GM23248 (cell line): ENCODE data around the gene ABLIM1. TPM values are rescaled to one million over a fixed set of nuclear protein-coding genes. Genes with fewer than 3 reads are reported as not detected.

Experiments used
- DNase-seq: peaks from one replicate; pipeline ENCODE4 v3.0.0-alpha.2; 2015
- H2AFZ ChIP-seq: fragments of 200-600 bp; sonication (generic); 2 replicates; pipeline ENCODE4 v1.6.1; 2016; ENCODE audit warnings: antibody characterized with exemption
- H3F3A ChIP-seq: fragments of 200-600 bp; sonication (generic); 2 replicates; pipeline ENCODE4 v1.6.1; 2016; ENCODE audit warnings: mild to moderate bottlenecking, antibody characterized with exemption, mixed run types; ENCODE audit not compliant: insufficient read depth
- H3K27ac ChIP-seq: fragments of 200-600 bp; sonication (generic); 2 replicates; pipeline ENCODE4 v1.5.1; 2016; ENCODE audit warnings: mild to moderate bottlenecking
- H3K27me3 ChIP-seq: fragments of 200-600 bp; sonication (generic); replicated peaks from 2 replicates; pipeline ENCODE4 v1.6.1; 2016; ENCODE audit warnings: mild to moderate bottlenecking; ENCODE audit not compliant: insufficient read depth
- H3K36me3 ChIP-seq: fragments of 200-600 bp; sonication (generic); 2 replicates; pipeline ENCODE4 v1.6.1; 2016; ENCODE audit warnings: low read depth, mild to moderate bottlenecking
- H3K4me1 ChIP-seq: fragments of 200-600 bp; sonication (generic); 2 replicates; pipeline ENCODE4 v1.6.1; 2016; ENCODE audit warnings: mild to moderate bottlenecking; ENCODE audit not compliant: insufficient read depth
- H3K4me2 ChIP-seq: fragments of 200-600 bp; sonication (generic); one replicate; pipeline ENCODE4 v1.6.1; 2016; ENCODE audit warnings: mild to moderate bottlenecking; ENCODE audit not compliant: unreplicated experiment
- H3K4me3 ChIP-seq: fragments of 200-600 bp; sonication (generic); 2 replicates; pipeline ENCODE4 v1.5.1; 2016; ENCODE audit warnings: mild to moderate bottlenecking
- H3K79me2 ChIP-seq: fragments of 200-600 bp; sonication (generic); 2 replicates; pipeline ENCODE4 v1.6.1; 2016; ENCODE audit warnings: mild to moderate bottlenecking; ENCODE audit not compliant: insufficient read depth
- H3K9ac ChIP-seq: fragments of 200-600 bp; sonication (generic); 2 replicates; pipeline ENCODE4 v1.6.1; 2016; ENCODE audit warnings: mild to moderate bottlenecking
- H3K9me2 ChIP-seq: fragments of 200-600 bp; sonication (generic); 2 replicates; pipeline ENCODE4 v1.6.1; 2016; ENCODE audit warnings: mixed run types, mild to moderate bottlenecking, moderate library complexity; ENCODE audit not compliant: insufficient read depth
- H3K9me3 ChIP-seq: fragments of 200-600 bp; sonication (generic); one replicate; pipeline ENCODE4 v1.6.1; 2017; ENCODE audit warnings: low read depth
- H4K20me1 ChIP-seq: fragments of 200-600 bp; sonication (generic); 2 replicates; pipeline ENCODE4 v1.6.0; 2016; ENCODE audit not compliant: insufficient read depth
- EZH2 ChIP-seq: fragments of 200-600 bp; sonication (generic); IDR thresholded peaks from 2 replicates; pipeline ENCODE4 v1.6.1; 2018; ENCODE audit warnings: antibody characterized with exemption, mild to moderate bottlenecking; ENCODE audit not compliant: insufficient read depth, poor library complexity, severe bottlenecking
- EZH2phosphoT487 ChIP-seq: fragments of 200-600 bp; sonication (generic); IDR thresholded peaks from 2 replicates; pipeline ENCODE4 v1.6.1; 2018; ENCODE audit warnings: antibody characterized with exemption, moderate library complexity, mild to moderate bottlenecking, low read depth; ENCODE audit not compliant: insufficient read depth
- WGBS, 2 experiments: methylation state at CpG; one replicate each; pipeline ENCODE4 v1.1.6; 2015 to 2017; ENCODE audit warnings: low lambda C conversion rate in 2 of 2, low coverage in 1 of 2; ENCODE audit errors: missing lambda C conversion rate in 2 of 2; 5-methylcytosine and 5-hydroxymethylcytosine counted together
- in situ Hi-C: fragments of 300-500 bp; cut with MboI; formaldehyde crosslinking; loops from 2 replicates; pipeline ENCODE4 v1.15.0; 2020
- polyA plus RNA-seq: library from polyadenylated mRNA; unstranded; fragments of >200 nt; fragmentation: Nextera tagmentation; extraction: Ambion mirVana; gene quantifications from 2 replicates; pipeline ENCODE4 v1.2.1, GENCODE V29; 2016
- total RNA-seq: library from RNA; depleted of rRNA; stranded (reverse); fragments of >200 nt; shearing (Covaris generic); gene quantifications from 2 replicates; pipeline ENCODE4 v1.2.3, GENCODE V29; 2014

ABLIM1 gene
- total and polyA plus RNA-seq, 2 experiments from 2014 or later, result 0.54 to 0.78 TPM

GRCh38 chr10:114479836-114480235, 178.2 kb downstream of the ABLIM1 start:
- no peaks in the 10 kb centered on the region for H3K4me1 ChIP-seq
- no peaks in the 10 kb centered on the region for H3K9me2 ChIP-seq
- peaks cover 27% of the 10 kb centered on the region for H3K27me3 ChIP-seq
- 69 to 79% methylated on average over 1 of the region's 1 CpG for WGBS, 2 experiments
- in situ Hi-C loops, result no loop called here
- H3K36me3 ChIP-seq, result no peaks in the 10 kb centered on the region
- H3K9me3 ChIP-seq, result no peaks in the 10 kb centered on the region
- DNase-seq, result no peak
- H2AFZ ChIP-seq, result no peak overlapping the region
- H4K20me1 ChIP-seq, result no peaks in the 10 kb centered on the region
- no peaks in the 10 kb centered on the region for H3K79me2 ChIP-seq
- H3K27ac ChIP-seq, result no peak overlapping the region
- no peak overlapping the region for H3K9ac ChIP-seq
- TF ChIP-seq EZH2 (no peak), EZH2phosphoT487 (no peak)
- H3K4me3 ChIP-seq, result no peak overlapping the region
- H3F3A ChIP-seq, result no peaks in the 10 kb centered on the region
- no peak overlapping the region for H3K4me2 ChIP-seq

DNA sequence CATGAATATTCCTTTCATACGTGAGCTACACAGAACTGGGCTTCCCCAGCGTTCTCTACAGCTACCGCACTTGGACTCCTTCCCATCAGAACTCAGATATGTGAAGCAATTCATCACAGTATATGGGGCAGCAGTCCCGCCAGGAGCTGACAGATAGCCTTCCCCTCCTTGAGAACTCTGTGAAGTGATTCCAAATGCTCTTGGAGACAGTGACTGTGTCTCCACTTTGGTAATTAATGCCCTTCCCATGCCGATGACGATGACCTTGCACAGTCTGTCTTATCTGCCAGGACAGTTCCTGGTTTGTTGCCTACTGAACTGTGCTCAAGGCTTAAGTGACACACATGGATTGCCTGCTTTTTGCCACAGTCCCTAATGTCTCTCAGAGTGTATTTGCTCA, 178.8 kb downstream of the ABLIM1 start:
- Histone ChIP-seq H3K9ac (no peak overlapping the region), H3K4me2 (no peak overlapping the region), H4K20me1 (no peaks in the 10 kb centered on the region), H3F3A (no peaks in the 10 kb centered on the region), H3K4me3 (no peak overlapping the region), H3K79me2 (no peaks in the 10 kb centered on the region), H3K9me3 (no peaks in the 10 kb centered on the region), H3K36me3 (no peaks in the 10 kb centered on the region), H3K27ac (no peak overlapping the region), H3K9me2 (no peaks in the 10 kb centered on the region), H2AFZ (no peak overlapping the region), H3K4me1 (no peaks in the 10 kb centered on the region), H3K27me3 (peaks cover 27% of the 10 kb centered on the region)
- WGBS, 2 experiments, result 5 to 7% methylated on average over 6 of the region's 6 CpGs
- TF ChIP-seq EZH2phosphoT487, result no peak
- no peak for TF ChIP-seq EZH2
- in situ Hi-C loops, result no loop called here
- no peak for DNase-seq

DNA sequence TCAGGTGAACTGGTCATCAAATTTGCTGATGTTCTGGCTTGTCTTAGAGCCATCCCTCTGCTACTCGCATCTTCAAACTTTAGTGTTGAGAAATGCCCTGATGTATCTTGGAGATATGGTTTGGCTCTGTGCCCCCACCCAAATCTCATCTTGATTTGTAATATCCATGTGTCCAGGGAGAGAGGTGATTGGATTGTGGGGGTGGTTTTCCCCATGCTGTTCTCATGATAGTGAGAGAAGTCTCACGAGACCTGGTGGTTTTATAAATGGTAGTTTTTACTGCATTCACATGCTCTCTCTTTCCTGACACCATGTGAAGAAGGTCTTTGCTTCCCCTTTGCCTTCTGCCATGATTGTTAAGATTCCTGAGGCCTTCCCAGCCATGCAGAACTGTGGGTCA, 179.8 kb downstream of the ABLIM1 start:
- in situ Hi-C loops, result no loop called here
- no peak overlapping the region for H3K4me2 ChIP-seq
- H3K4me1 ChIP-seq, result no peaks in the 10 kb centered on the region
- H2AFZ ChIP-seq, result no peak overlapping the region
- H3K9ac ChIP-seq, result no peak overlapping the region
- H4K20me1 ChIP-seq, result no peaks in the 10 kb centered on the region
- H3K9me3 ChIP-seq, result no peaks in the 10 kb centered on the region
- H3F3A ChIP-seq, result no peaks in the 10 kb centered on the region
- no peak for DNase-seq
- WGBS, 2 experiments, result 68 to 87% methylated on average over 2 of the region's 2 CpGs
- no peaks in the 10 kb centered on the region for H3K79me2 ChIP-seq
- no peaks in the 10 kb centered on the region for H3K36me3 ChIP-seq
- no peak overlapping the region for H3K4me3 ChIP-seq
- TF ChIP-seq EZH2, result no peak
- TF ChIP-seq EZH2phosphoT487, result no peak
- H3K27ac ChIP-seq, result no peak overlapping the region
- H3K27me3 ChIP-seq, result peaks cover 26% of the 10 kb centered on the region
- no peaks in the 10 kb centered on the region for H3K9me2 ChIP-seq

- H3K4me2 ChIP-seq, result no peak overlapping the region
These were observed 180.8 kb downstream of the ABLIM1 start for GRCh38 chr10:114477285-114477684.

GRCh38 chr10:114474989-114475388, 183.1 kb downstream of the ABLIM1 start:
- Histone ChIP-seq H3K27me3 (peaks cover 9% of the 10 kb centered on the region), H3K9me3 (no peaks in the 10 kb centered on the region), H4K20me1 (no peaks in the 10 kb centered on the region), H3K9me2 (no peaks in the 10 kb centered on the region), H3K4me2 (no peak overlapping the region), H3K36me3 (no peaks in the 10 kb centered on the region), H3K79me2 (no peaks in the 10 kb centered on the region), H3K4me1 (no peaks in the 10 kb centered on the region), H3K27ac (no peak overlapping the region), H3K4me3 (no peak overlapping the region), H3K9ac (no peak overlapping the region), H3F3A (no peaks in the 10 kb centered on the region), H2AFZ (no peak overlapping the region)
- WGBS, 2 experiments, result 78 to 92% methylated on average over 5 of the region's 5 CpGs
- no peak for DNase-seq
- in situ Hi-C loops, result no loop called here
- TF ChIP-seq EZH2phosphoT487 (no peak), EZH2 (no peak)

More at GRCh38 chr10:114477285-114477684, 180.8 kb downstream of the ABLIM1 start:
- in situ Hi-C loops, result no loop called here
- Histone ChIP-seq H3K9me2 (no peaks in the 10 kb centered on the region), H2AFZ (no peak overlapping the region), H3F3A (no peaks in the 10 kb centered on the region), H3K27ac (no peak overlapping the region), H3K9me3 (no peaks in the 10 kb centered on the region), H3K27me3 (peaks cover 16% of the 10 kb centered on the region), H3K36me3 (no peaks in the 10 kb centered on the region), H3K4me3 (no peak overlapping the region), H3K9ac (no peak overlapping the region), H3K4me1 (no peaks in the 10 kb centered on the region), H3K79me2 (no peaks in the 10 kb centered on the region), H4K20me1 (no peaks in the 10 kb centered on the region)
- DNase-seq, result peak; percentile 7
- WGBS, 2 experiments, result 25 to 27% methylated on average over 7 of the region's 7 CpGs
- TF ChIP-seq EZH2 (no peak), EZH2phosphoT487 (no peak)
